HCT116 (cell line): ENCODE data around the gene HK1. TPM values are rescaled to one million over a fixed set of nuclear protein-coding genes. Genes with fewer than 3 reads are reported as not detected.

Experiments
- ATAC-seq: fragments of 200-7000 bp; cut with Tn5 transposase; 2 replicates; pipeline ENCODE4 v1.9.1; 2020; ENCODE audit warnings: mild to moderate bottlenecking, moderate library complexity
- BruUV-seq: library from RNA; stranded (reverse); fragments of 400-500 nt; replicated peaks from 2 replicates; lab custom pipeline; 2021; lab: Mats Ljungman, UMichigan
- CTCF ChIA-PET: fragments of 300-600 bp; sonication (Branson Sonifier 250); formaldehyde crosslinking; loops from one replicate; lab custom pipeline; 2021; ENCODE audit warnings: antibody characterized with exemption; lab: Charles Lee
- POLR2A ChIA-PET: fragments of 300-600, 350-600 bp; sonication (Branson Sonifier 250); formaldehyde crosslinking; loops from one replicate; lab custom pipeline; 2021; ENCODE audit warnings: antibody characterized with exemption; lab: Charles Lee
- RAD21 ChIA-PET, 2 experiments: fragments of 300-600 bp; sonication (Branson Sonifier 250); formaldehyde crosslinking; loops; one replicate each; lab custom pipeline; 2023; ENCODE audit warnings: low total read pairs in 2 of 2; ENCODE audit not compliant: uncharacterized antibody in 2 of 2, unreplicated experiment in 2 of 2, low non-redundant PET in 1 of 2; lab: Charles Lee
- DNase-seq: peaks from one replicate; pipeline ENCODE4 v3.0.0-alpha.2; 2010; ENCODE audit warnings: low read depth, low spot score
- H2AFZ ChIP-seq: fragments of 200-600 bp; shearing (Covaris generic), sonication (generic); 2 replicates; pipeline ENCODE4 v1.6.1; 2017; ENCODE audit warnings: low read depth, mixed run types, mixed read lengths, antibody characterized with exemption, low read length; ENCODE audit not compliant: poor library complexity, severe bottlenecking
- H3K27ac ChIP-seq: 2 replicates; pipeline ENCODE4 v1.5.1; 2012; ENCODE audit warnings: low read depth, low read length
- H3K27me3 ChIP-seq: fragments of 200-600 bp; sonication (generic); 2 replicates; pipeline ENCODE4 v1.6.1; 2016; ENCODE audit warnings: mixed run types, low read length, mixed read lengths; ENCODE audit not compliant: insufficient read depth
- H3K36me3 ChIP-seq, 2 experiments: fragments of 200-500 bp in 1 of 2; fragments of 200-600 bp in 1 of 2; sonication (Bioruptor generic) in 1 of 2; sonication (generic) in 1 of 2; 2 replicates each; pipeline versions ENCODE4 v1.5.1 to v1.6.1; 2014 to 2016; ENCODE audit warnings: low read length in 2 of 2, inconsistent platforms in 1 of 2, mixed read lengths in 1 of 2, mixed run types in 1 of 2; ENCODE audit not compliant: insufficient read depth in 2 of 2, control insufficient read depth in 1 of 2
- H3K4me1 ChIP-seq, 2 experiments: fragments of 200-600 bp in 1 of 2; sonication (generic) in 1 of 2; 2 replicates each; pipeline versions ENCODE4 v1.5.1 to v1.6.1; 2012 to 2017; ENCODE audit warnings: low read length in 2 of 2, inconsistent platforms in 1 of 2, mild to moderate bottlenecking in 1 of 2, mixed read lengths in 1 of 2, mixed run types in 1 of 2, moderate library complexity in 1 of 2; ENCODE audit not compliant: insufficient read depth in 2 of 2, control insufficient read depth in 1 of 2
- H3K4me2 ChIP-seq: fragments of 200-600 bp; sonication (generic); 2 replicates; pipeline ENCODE4 v1.6.1; 2017; ENCODE audit warnings: mixed run types, low read length, mixed read lengths
- H3K4me3 ChIP-seq, 2 experiments: fragments of 200-600 bp in 1 of 2; sonication (generic) in 1 of 2; replicated peaks in 1 of 2; 2 replicates each; pipeline ENCODE4 v1.5.1; 2011 to 2016; ENCODE audit warnings: low read length in 2 of 2, control low read depth in 1 of 2, low read depth in 1 of 2, mild to moderate bottlenecking in 1 of 2, mixed read lengths in 1 of 2, mixed run types in 1 of 2
- H3K79me2 ChIP-seq: fragments of 200-600 bp; sonication (generic); 2 replicates; pipeline ENCODE4 v1.6.1; 2017; ENCODE audit warnings: mild to moderate bottlenecking, mixed run types, low read length, moderate library complexity, mixed read lengths; ENCODE audit not compliant: insufficient read depth
- H3K9ac ChIP-seq: fragments of 200-600 bp; sonication (generic); 2 replicates; pipeline ENCODE4 v1.6.1; 2016; ENCODE audit warnings: low read length, mixed read lengths
- H3K9me2 ChIP-seq: fragments of 200-600 bp; sonication (generic), shearing (Covaris generic); 2 replicates; pipeline ENCODE4 v1.6.1; 2017; ENCODE audit warnings: mixed run types, mild to moderate bottlenecking, moderate library complexity; ENCODE audit not compliant: insufficient read depth
- H3K9me3 ChIP-seq, 2 experiments: fragments of 200-500 bp in 1 of 2; fragments of 200-600 bp in 1 of 2; sonication (Bioruptor generic) in 1 of 2; sonication (generic) in 1 of 2; 2 replicates each; pipeline ENCODE4 v1.6.1; 2014 to 2017; ENCODE audit warnings: low read length in 2 of 2, mixed read lengths in 2 of 2, inconsistent platforms in 1 of 2, low read depth in 1 of 2, mild to moderate bottlenecking in 1 of 2, mixed run types in 1 of 2, moderate library complexity in 1 of 2; ENCODE audit not compliant: control insufficient read depth in 1 of 2, insufficient read depth in 1 of 2
- H4K20me1 ChIP-seq: fragments of 200-600 bp; sonication (generic), shearing (Covaris generic); 2 replicates; pipeline ENCODE4 v1.6.1; 2017; ENCODE audit warnings: mixed run types, mild to moderate bottlenecking, moderate library complexity; ENCODE audit not compliant: insufficient read depth
- CEBPB ChIP-seq: IDR thresholded peaks from 2 replicates; pipeline ENCODE4 v1.6.1; 2012; ENCODE audit warnings: low read depth
- EGR1 ChIP-seq: IDR thresholded peaks from 2 replicates; pipeline ENCODE4 v1.6.1; 2012; ENCODE audit warnings: low read depth
- EZH2 ChIP-seq: fragments of 200-600 bp; sonication (generic); IDR thresholded peaks from 2 replicates; pipeline ENCODE4 v1.6.1; 2017; ENCODE audit warnings: antibody characterized with exemption, mixed run types
- EZH2phosphoT487 ChIP-seq: fragments of 200-600 bp; IDR thresholded peaks from 2 replicates; pipeline ENCODE4 v1.6.1; 2018; ENCODE audit warnings: antibody characterized with exemption, borderline replicate concordance
- FOSL1 ChIP-seq: IDR thresholded peaks from 2 replicates; pipeline ENCODE4 v1.6.1; 2012; ENCODE audit warnings: low read depth
- POLR2A ChIP-seq: IDR thresholded peaks from 2 replicates; pipeline ENCODE4 v1.7.0; 2011; ENCODE audit warnings: borderline replicate concordance; ENCODE audit not compliant: insufficient read depth, insufficient read length; ENCODE audit errors: extremely low read depth
- POLR2AphosphoS5 ChIP-seq: IDR thresholded peaks from 2 replicates; pipeline ENCODE4 v1.6.1; 2011; ENCODE audit warnings: mild to moderate bottlenecking, low read depth, low read length, moderate library complexity
- SIN3A ChIP-seq: IDR thresholded peaks from 2 replicates; pipeline ENCODE4 v1.6.1; 2012; ENCODE audit warnings: low read depth
- SP1 ChIP-seq: IDR thresholded peaks from 2 replicates; pipeline ENCODE4 v1.6.1; 2012; ENCODE audit warnings: low read depth
- TCF7L2 ChIP-seq: IDR thresholded peaks from 2 replicates; pipeline ENCODE4 v1.7.0; 2011; ENCODE audit warnings: borderline replicate concordance, inconsistent platforms; ENCODE audit not compliant: insufficient read depth, insufficient read length; ENCODE audit errors: extremely low read depth
- ZFX ChIP-seq: fragments of 450-650 bp; IDR thresholded peaks from 2 replicates; pipeline ENCODE4 v1.6.1; 2017
- ZNF274 ChIP-seq: fragments of 200-500 bp; sonication (Bioruptor generic); IDR thresholded peaks from 2 replicates; pipeline ENCODE4 v1.6.1; 2014; ENCODE audit warnings: mild to moderate bottlenecking, low read depth, low read length, inconsistent platforms
- intact Hi-C: fragments of 100-400 bp; cut with micrococcal nuclease; formaldehyde crosslinking; loops from 2 replicates; pipeline ENCODE4 v1.10.0; 2022
- total RNA-seq: library from RNA; stranded (reverse); gene quantifications from one replicate; pipeline ENCODE4 v1.2.1, GENCODE V29; 2021; ENCODE audit not compliant: unreplicated experiment
- TF ChIP-seq, protein P1 (sequence below): IDR thresholded peaks from 2 replicates; pipeline ENCODE4 v1.6.1; 2012
- TF ChIP-seq, protein P2 (sequence below): IDR thresholded peaks from 2 replicates; pipeline ENCODE4 v1.6.1; 2012; ENCODE audit warnings: low read depth
- TF ChIP-seq, protein P3 (sequence below): IDR thresholded peaks from 2 replicates; pipeline ENCODE4 v1.6.1; 2011; ENCODE audit warnings: mild to moderate bottlenecking, low read length, moderate library complexity; ENCODE audit not compliant: insufficient replicate concordance; ENCODE audit errors: extremely low read depth
- TF ChIP-seq, protein P4 (sequence below): IDR thresholded peaks from 2 replicates; pipeline ENCODE4 v1.6.1; 2012

HK1 gene
- total RNA-seq, 1 experiment from 2014 or later = 50.3 TPM

DNA sequence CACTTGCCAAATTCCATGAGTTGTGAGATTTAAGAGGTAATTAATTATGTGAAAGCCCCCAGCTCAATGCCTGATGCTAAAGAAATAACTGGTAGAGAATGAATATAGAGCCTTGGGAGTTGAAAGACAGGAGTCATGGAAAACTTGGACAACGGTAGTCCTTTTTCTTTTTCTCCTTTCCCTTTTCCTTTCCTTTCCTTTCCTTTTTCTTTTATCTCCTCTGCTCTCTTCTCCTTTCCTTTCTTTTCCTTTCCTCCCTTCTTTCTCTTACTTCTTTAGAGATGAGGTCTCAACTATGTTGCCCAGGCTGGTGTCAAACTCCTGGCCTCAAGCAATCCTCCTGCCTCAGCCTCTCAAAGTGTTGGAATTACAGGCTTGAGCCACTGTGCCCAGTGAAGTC lies 165.1 kb downstream of the HK1 start:
- intact Hi-C loops = no loop called here
- DNase-seq = no peak
- H4K20me1 ChIP-seq = no peaks in the 10 kb centered on the region
- no peak overlapping the region for H3K4me3 ChIP-seq
- no peak for ATAC-seq
- no peak overlapping the region for H3K4me2 ChIP-seq
- no peaks in the 10 kb centered on the region for H3K9me2 ChIP-seq
- no TSS peak for BruUV-seq
- H3K36me3 ChIP-seq = no peaks in the 10 kb centered on the region
- H3K4me1 ChIP-seq = peaks cover 34 to 62% of the 10 kb centered on the region in 2 experiments
- RAD21 ChIA-PET = no interaction called here
- no peaks in the 10 kb centered on the region for H3K79me2 ChIP-seq
- H3K27ac ChIP-seq = no peak overlapping the region
- H3K27me3 ChIP-seq = no peaks in the 10 kb centered on the region
- no peak overlapping the region for H3K9ac ChIP-seq
- H2AFZ ChIP-seq = no peak overlapping the region
- TF ChIP-seq CEBPB (no peak), EZH2 (no peak), POLR2A (no peak), TCF7L2 (no peak), EZH2phosphoT487 (no peak), SIN3A (no peak), FOSL1 (no peak), SP1 (no peak), ZFX (no peak), EGR1 (no peak), ZNF274 (no peak), POLR2AphosphoS5 (no peak)
- TF ChIP-seq, protein P1, sequence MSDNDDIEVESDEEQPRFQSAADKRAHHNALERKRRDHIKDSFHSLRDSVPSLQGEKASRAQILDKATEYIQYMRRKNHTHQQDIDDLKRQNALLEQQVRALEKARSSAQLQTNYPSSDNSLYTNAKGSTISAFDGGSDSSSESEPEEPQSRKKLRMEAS = no peak
- TF ChIP-seq, protein P2, sequence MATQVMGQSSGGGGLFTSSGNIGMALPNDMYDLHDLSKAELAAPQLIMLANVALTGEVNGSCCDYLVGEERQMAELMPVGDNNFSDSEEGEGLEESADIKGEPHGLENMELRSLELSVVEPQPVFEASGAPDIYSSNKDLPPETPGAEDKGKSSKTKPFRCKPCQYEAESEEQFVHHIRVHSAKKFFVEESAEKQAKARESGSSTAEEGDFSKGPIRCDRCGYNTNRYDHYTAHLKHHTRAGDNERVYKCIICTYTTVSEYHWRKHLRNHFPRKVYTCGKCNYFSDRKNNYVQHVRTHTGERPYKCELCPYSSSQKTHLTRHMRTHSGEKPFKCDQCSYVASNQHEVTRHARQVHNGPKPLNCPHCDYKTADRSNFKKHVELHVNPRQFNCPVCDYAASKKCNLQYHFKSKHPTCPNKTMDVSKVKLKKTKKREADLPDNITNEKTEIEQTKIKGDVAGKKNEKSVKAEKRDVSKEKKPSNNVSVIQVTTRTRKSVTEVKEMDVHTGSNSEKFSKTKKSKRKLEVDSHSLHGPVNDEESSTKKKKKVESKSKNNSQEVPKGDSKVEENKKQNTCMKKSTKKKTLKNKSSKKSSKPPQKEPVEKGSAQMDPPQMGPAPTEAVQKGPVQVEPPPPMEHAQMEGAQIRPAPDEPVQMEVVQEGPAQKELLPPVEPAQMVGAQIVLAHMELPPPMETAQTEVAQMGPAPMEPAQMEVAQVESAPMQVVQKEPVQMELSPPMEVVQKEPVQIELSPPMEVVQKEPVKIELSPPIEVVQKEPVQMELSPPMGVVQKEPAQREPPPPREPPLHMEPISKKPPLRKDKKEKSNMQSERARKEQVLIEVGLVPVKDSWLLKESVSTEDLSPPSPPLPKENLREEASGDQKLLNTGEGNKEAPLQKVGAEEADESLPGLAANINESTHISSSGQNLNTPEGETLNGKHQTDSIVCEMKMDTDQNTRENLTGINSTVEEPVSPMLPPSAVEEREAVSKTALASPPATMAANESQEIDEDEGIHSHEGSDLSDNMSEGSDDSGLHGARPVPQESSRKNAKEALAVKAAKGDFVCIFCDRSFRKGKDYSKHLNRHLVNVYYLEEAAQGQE = no peak
- TF ChIP-seq, protein P3, sequence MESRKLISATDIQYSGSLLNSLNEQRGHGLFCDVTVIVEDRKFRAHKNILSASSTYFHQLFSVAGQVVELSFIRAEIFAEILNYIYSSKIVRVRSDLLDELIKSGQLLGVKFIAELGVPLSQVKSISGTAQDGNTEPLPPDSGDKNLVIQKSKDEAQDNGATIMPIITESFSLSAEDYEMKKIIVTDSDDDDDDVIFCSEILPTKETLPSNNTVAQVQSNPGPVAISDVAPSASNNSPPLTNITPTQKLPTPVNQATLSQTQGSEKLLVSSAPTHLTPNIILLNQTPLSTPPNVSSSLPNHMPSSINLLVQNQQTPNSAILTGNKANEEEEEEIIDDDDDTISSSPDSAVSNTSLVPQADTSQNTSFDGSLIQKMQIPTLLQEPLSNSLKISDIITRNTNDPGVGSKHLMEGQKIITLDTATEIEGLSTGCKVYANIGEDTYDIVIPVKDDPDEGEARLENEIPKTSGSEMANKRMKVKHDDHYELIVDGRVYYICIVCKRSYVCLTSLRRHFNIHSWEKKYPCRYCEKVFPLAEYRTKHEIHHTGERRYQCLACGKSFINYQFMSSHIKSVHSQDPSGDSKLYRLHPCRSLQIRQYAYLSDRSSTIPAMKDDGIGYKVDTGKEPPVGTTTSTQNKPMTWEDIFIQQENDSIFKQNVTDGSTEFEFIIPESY = no peak
- TF ChIP-seq, protein P4, sequence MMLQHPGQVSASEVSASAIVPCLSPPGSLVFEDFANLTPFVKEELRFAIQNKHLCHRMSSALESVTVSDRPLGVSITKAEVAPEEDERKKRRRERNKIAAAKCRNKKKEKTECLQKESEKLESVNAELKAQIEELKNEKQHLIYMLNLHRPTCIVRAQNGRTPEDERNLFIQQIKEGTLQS = no peak
- POLR2A ChIA-PET = no interaction called here
- H3K9me3 ChIP-seq = no peaks in the 10 kb centered on the region
- CTCF ChIA-PET = interaction anchor here (1.8 kb wide), 1 partner anchor 35 kb away, joined by 5 read pairs; no protein-coding TSS in a partner anchor
